H1 (cell line): ENCODE data around the gene IRAK3. TPM values are rescaled to one million over a fixed set of nuclear protein-coding genes. Genes with fewer than 3 reads are reported as not detected.

Source experiments
- CTCF ChIA-PET: fragments of 300-600 bp; sonication (Branson Sonifier 250); formaldehyde crosslinking; loops from one replicate; lab custom pipeline; 2021; ENCODE audit not compliant: partially characterized antibody; lab: Charles Lee
- POLR2A ChIA-PET: fragments of 300-600 bp; sonication (Branson Sonifier 250); formaldehyde crosslinking; loops from one replicate; lab custom pipeline; 2021; ENCODE audit warnings: inconsistent platforms; ENCODE audit not compliant: partially characterized antibody; lab: Charles Lee
- DNase-seq, 2 experiments: peaks; one replicate each; pipeline versions ENCODE4 v3.0.0 to v3.0.0-alpha.2; 2010 to 2022; ENCODE audit warnings: low spot score in 2 of 2, low read depth in 1 of 2, mixed read lengths in 1 of 2
- FAIRE-seq: peaks from 2 replicates; lab custom pipeline; 2011; peaks lifted over from hg19 to GRCh38; lab: Jason Lieb, UNC
- H2AFZ ChIP-seq: 2 replicates; pipeline ENCODE4 v1.8.1; 2012; ENCODE audit warnings: low read length, inconsistent platforms
- H2AK5ac ChIP-seq: 2 replicates; pipeline ENCODE4 v1.6.1; 2013; ENCODE audit warnings: low read depth, low read length
- H2BK120ac ChIP-seq: replicated peaks from 2 replicates; pipeline ENCODE3; 2013; ENCODE audit warnings: low read depth, low read length, inconsistent platforms
- H2BK12ac ChIP-seq: 2 replicates; pipeline ENCODE4 v1.6.1; 2013; ENCODE audit warnings: low read depth, low read length
- H2BK15ac ChIP-seq: 2 replicates; pipeline ENCODE4 v1.6.1; 2013; ENCODE audit warnings: low read length
- H2BK20ac ChIP-seq: 2 replicates; pipeline ENCODE4 v1.6.1; 2013; ENCODE audit warnings: low read length
- H2BK5ac ChIP-seq: 2 replicates; pipeline ENCODE4 v1.6.1; 2013; ENCODE audit warnings: low read depth, low read length
- H3K14ac ChIP-seq: 2 replicates; pipeline ENCODE4 v1.6.1; 2013; ENCODE audit warnings: inconsistent platforms; ENCODE audit not compliant: insufficient read length
- H3K18ac ChIP-seq: 2 replicates; pipeline ENCODE4 v1.6.1; 2013; ENCODE audit warnings: low read length; ENCODE audit errors: extremely low read depth
- H3K23ac ChIP-seq: 2 replicates; pipeline ENCODE4 v1.6.1; 2013; ENCODE audit warnings: inconsistent platforms; ENCODE audit not compliant: insufficient read length
- H3K23me2 ChIP-seq: 2 replicates; pipeline ENCODE4 v1.6.1; 2013; ENCODE audit warnings: low read depth, low read length
- H3K27ac ChIP-seq: 2 replicates; pipeline ENCODE4 v1.6.1; 2011; ENCODE audit warnings: low read depth, low read length, inconsistent platforms
- H3K27me3 ChIP-seq, 4 experiments: replicated peaks in 1 of 4; 1 replicate in 1 of 4; 2 replicates in 3 of 4; pipeline versions ENCODE4 v1.6.1 to v1.8.1; 2011 to 2013; ENCODE audit warnings: low read length in 3 of 4, mild to moderate bottlenecking in 3 of 4, inconsistent platforms in 2 of 4, mixed read lengths in 2 of 4, moderate library complexity in 1 of 4; ENCODE audit not compliant: control insufficient read depth in 3 of 4, insufficient read depth in 3 of 4; ENCODE audit errors: extremely low read depth in 1 of 4
- H3K36me3 ChIP-seq, 4 experiments: 2 replicates each; pipeline versions ENCODE4 v1.6.1 to v1.8.1; 2011 to 2013; ENCODE audit warnings: mild to moderate bottlenecking in 4 of 4, low read length in 3 of 4, moderate library complexity in 2 of 4, control low read depth in 1 of 4, inconsistent platforms in 1 of 4; ENCODE audit not compliant: insufficient read depth in 4 of 4, control insufficient read depth in 2 of 4
- H3K4ac ChIP-seq: replicated peaks from 2 replicates; pipeline ENCODE3; 2013; ENCODE audit warnings: low read length, low read depth, mixed read lengths, inconsistent platforms; ENCODE audit not compliant: insufficient read length
- H3K4me1 ChIP-seq, 4 experiments: replicated peaks in 1 of 4; 1 replicate in 1 of 4; 2 replicates in 3 of 4; pipeline versions ENCODE4 v1.6.1 to v1.8.1; 2011 to 2013; ENCODE audit warnings: low read length in 3 of 4, inconsistent platforms in 2 of 4, mixed read lengths in 1 of 4; ENCODE audit not compliant: insufficient read depth in 4 of 4, control insufficient read depth in 3 of 4
- H3K4me2 ChIP-seq, 2 experiments: 2 replicates each; pipeline versions ENCODE4 v1.6.1 to v1.8.1; 2011 to 2013; ENCODE audit warnings: low read depth in 2 of 2, low read length in 2 of 2, control low read depth in 1 of 2, inconsistent platforms in 1 of 2, mild to moderate bottlenecking in 1 of 2; ENCODE audit not compliant: insufficient read depth in 1 of 2
- H3K4me3 ChIP-seq, 4 experiments: fragments of 200-600, 300-600 bp in 1 of 4; sonication (generic), shearing (Covaris generic), sonication (Bioruptor Twin) in 1 of 4; 2 replicates each; pipeline versions ENCODE4 v1.5.1 to v1.8.1; 2011 to 2016; ENCODE audit warnings: low read length in 4 of 4, low read depth in 3 of 4, control low read depth in 2 of 4, inconsistent platforms in 2 of 4, mild to moderate bottlenecking in 2 of 4, mixed read lengths in 1 of 4, moderate library complexity in 1 of 4; ENCODE audit not compliant: insufficient read depth in 2 of 4; ENCODE audit errors: extremely low read depth in 1 of 4
- H3K56ac ChIP-seq: replicated peaks from 2 replicates; pipeline ENCODE3; 2013; ENCODE audit warnings: low read depth, mild to moderate bottlenecking, mixed read lengths, low read length, inconsistent platforms; ENCODE audit not compliant: insufficient read length
- H3K79me1 ChIP-seq: 2 replicates; pipeline ENCODE4 v1.6.1; 2013; ENCODE audit warnings: low read depth, low read length, control low read depth
- H3K79me2 ChIP-seq, 2 experiments: 2 replicates each; pipeline versions ENCODE4 v1.6.1 to v1.8.1; 2012 to 2013; ENCODE audit warnings: low read length in 2 of 2, mild to moderate bottlenecking in 2 of 2, inconsistent platforms in 1 of 2; ENCODE audit not compliant: insufficient read depth in 2 of 2, control insufficient read depth in 1 of 2
- H3K9ac ChIP-seq, 4 experiments: replicated peaks in 1 of 4; 1 replicate in 1 of 4; 2 replicates in 3 of 4; pipeline versions ENCODE4 v1.6.1 to v1.8.1; 2011 to 2013; ENCODE audit warnings: low read depth in 3 of 4, low read length in 3 of 4, control low read depth in 2 of 4, mild to moderate bottlenecking in 2 of 4, moderate library complexity in 2 of 4, inconsistent platforms in 1 of 4; ENCODE audit errors: extremely low read depth in 1 of 4
- H3K9me3 ChIP-seq, 2 experiments: 2 replicates each; pipeline versions ENCODE4 v1.6.1 to v1.8.1; 2012 to 2013; ENCODE audit warnings: mild to moderate bottlenecking in 2 of 2, moderate library complexity in 2 of 2, control low read depth in 1 of 2, inconsistent platforms in 1 of 2, low read depth in 1 of 2, low read length in 1 of 2, mixed read lengths in 1 of 2; ENCODE audit not compliant: insufficient read depth in 2 of 2
- H4K20me1 ChIP-seq, 2 experiments: replicated peaks in 1 of 2; 2 replicates each; pipeline versions ENCODE3 to v1.8.1; 2011 to 2013; ENCODE audit warnings: inconsistent platforms in 2 of 2, low read length in 2 of 2, mild to moderate bottlenecking in 1 of 2; ENCODE audit not compliant: insufficient read depth in 2 of 2, control insufficient read depth in 1 of 2
- H4K5ac ChIP-seq: 2 replicates; pipeline ENCODE4 v1.6.1; 2013; ENCODE audit warnings: low read length, low read depth, mixed read lengths, inconsistent platforms; ENCODE audit not compliant: insufficient read length
- H4K8ac ChIP-seq: 2 replicates; pipeline ENCODE4 v1.8.0; 2013; ENCODE audit warnings: mild to moderate bottlenecking, moderate library complexity, low read length, inconsistent platforms; ENCODE audit not compliant: insufficient read depth; ENCODE audit errors: extremely low read depth
- H4K91ac ChIP-seq: replicated peaks from 2 replicates; pipeline ENCODE3; 2013; ENCODE audit warnings: low read length, mixed read lengths, inconsistent platforms; ENCODE audit not compliant: insufficient read length
- KDM1A ChIP-seq: fragments of 200-600, 300-600 bp; sonication (generic); IDR thresholded peaks from 2 replicates; pipeline ENCODE4 v1.7.1; 2016; ENCODE audit warnings: mild to moderate bottlenecking, low read length, borderline replicate concordance
- MAFK ChIP-seq: IDR thresholded peaks from 2 replicates; pipeline ENCODE4 v1.6.1; 2012; ENCODE audit warnings: low read depth, mild to moderate bottlenecking, improper control_type of control experiment, low read length
- WGBS, 2 experiments: shearing (Covaris generic) in 1 of 2; methylation state at CpG; one replicate each; pipeline versions ENCODE4 v1.1.6 to v1.1.7; 2013 to 2015; ENCODE audit warnings: low lambda C conversion rate in 2 of 2, mixed read lengths in 2 of 2, inconsistent platforms in 1 of 2, low coverage in 1 of 2, missing lambda C conversion rate in 1 of 2; ENCODE audit not compliant: insufficient replicate concordance in 2 of 2, insufficient coverage in 1 of 2, insufficient read length in 1 of 2; ENCODE audit errors: extremely low coverage in 1 of 2, missing lambda C conversion rate in 1 of 2; 5-methylcytosine and 5-hydroxymethylcytosine counted together
- polyA plus RNA-seq, 7 experiments: library from polyadenylated mRNA; depleted of rRNA in 3 of 7; stranded (reverse) in 5 of 7; unstranded in 2 of 7; fragments of >200 nt in 5 of 7; fragments of 200-250 nt in 2 of 7; gene quantifications; 1 replicate in 5 of 7; 2 replicates in 1 of 7; 4 replicates in 1 of 7; pipeline versions ENCODE4 v1.2.1 to v1.2.3, GENCODE V29; 2011 to 2013; ENCODE audit warnings: missing spikeins in 2 of 7, mixed read lengths in 2 of 7
- total RNA-seq: library from RNA; stranded (reverse); fragmentation: NEBNext Ultra II Directional; extraction: Animal tissue kit (Norgen Biotek cat#: 25700); gene quantifications from 2 replicates; pipeline ENCODE4 v1.2.1, GENCODE V29; 2021
- TF ChIP-seq, protein P1 (sequence below): IDR thresholded peaks from 2 replicates; pipeline ENCODE4 v1.6.1; 2011; ENCODE audit warnings: low read length, improper control_type of control experiment

IRAK3 gene
- total and polyA plus RNA-seq, 2 of the 8 experiments (the other 6 are each of a cell fraction or from before 2014, with no cell fraction given): 0.51 to 2.2 TPM

DNA sequence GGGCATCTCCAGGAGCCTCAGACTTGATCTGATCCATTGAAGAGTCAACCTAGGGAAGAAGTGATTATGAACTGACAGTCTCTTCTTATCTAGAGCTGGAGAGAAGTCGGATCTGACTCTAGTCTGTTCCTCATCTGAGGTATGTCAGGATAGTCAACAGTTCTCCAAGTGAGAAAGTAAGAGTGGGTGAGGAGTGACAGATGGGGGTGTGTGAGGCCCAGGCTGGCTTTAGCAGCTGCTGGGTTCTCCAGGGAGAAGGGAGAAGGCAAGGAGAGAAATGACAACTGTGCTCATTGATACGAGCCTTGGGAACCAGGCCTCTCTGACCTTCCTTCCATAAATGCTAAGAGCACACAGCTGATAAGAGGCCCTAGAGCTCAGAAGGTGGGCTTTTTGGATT lies 53.3 kb downstream of the IRAK3 start:
- FAIRE-seq: no peak
- Histone ChIP-seq H4K8ac (no peak overlapping the region), H3K27ac (no peak overlapping the region), H3K23ac (no peak overlapping the region), H3K23me2 (no peaks in the 10 kb centered on the region), H3K9ac (no peak overlapping the region), H2BK12ac (no peak overlapping the region), H2BK5ac (no peak overlapping the region), H2BK20ac (no peak overlapping the region), H3K36me3 (no peaks in the 10 kb centered on the region), H4K5ac (no peak overlapping the region), H3K79me1 (no peaks in the 10 kb centered on the region), H3K9me3 (no peaks in the 10 kb centered on the region), H2AFZ (no peak overlapping the region), H2AK5ac (no peak overlapping the region), H3K14ac (no peak overlapping the region), H3K79me2 (no peaks in the 10 kb centered on the region), H2BK120ac (no peak overlapping the region), H3K18ac (no peak overlapping the region), H2BK15ac (no peak overlapping the region), H3K56ac (no peak overlapping the region), H3K4ac (no peak overlapping the region), H3K27me3 (peaks cover 0 to 1% (median 0%) of the 10 kb centered on the region in 4 experiments; a peak in 1 of 7 replicates), H3K4me2 (no peak overlapping the region), H4K20me1 (no peaks in the 10 kb centered on the region), H3K4me1 (peaks cover 0 to 11% (median 3%) of the 10 kb centered on the region in 4 experiments; a peak in 2 of 7 replicates), H3K4me3 (no peak overlapping the region), H4K91ac (no peak overlapping the region)
- ChIA-PET POLR2A (interaction anchor here (0.7 kb wide), 1 partner anchor 24 kb away, joined by 3 read pairs; no protein-coding TSS in a partner anchor), CTCF (interaction anchor here (1.1 to 1.4 kb wide), 2 partner anchors 10 to 27 kb away, joined by 3 to 4 read pairs; no protein-coding TSS in a partner anchor)
- WGBS, 2 experiments: 93% methylated on average over 2 of the region's 2 CpGs; no CpG with 5 or more reads in 1 of the 2 experiments
- DNase-seq: no peak
- TF ChIP-seq, protein P1, sequence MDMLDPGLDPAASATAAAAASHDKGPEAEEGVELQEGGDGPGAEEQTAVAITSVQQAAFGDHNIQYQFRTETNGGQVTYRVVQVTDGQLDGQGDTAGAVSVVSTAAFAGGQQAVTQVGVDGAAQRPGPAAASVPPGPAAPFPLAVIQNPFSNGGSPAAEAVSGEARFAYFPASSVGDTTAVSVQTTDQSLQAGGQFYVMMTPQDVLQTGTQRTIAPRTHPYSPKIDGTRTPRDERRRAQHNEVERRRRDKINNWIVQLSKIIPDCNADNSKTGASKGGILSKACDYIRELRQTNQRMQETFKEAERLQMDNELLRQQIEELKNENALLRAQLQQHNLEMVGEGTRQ: no peak
- no peak for TF ChIP-seq MAFK
- no peak for TF ChIP-seq KDM1A
